T-helper 9 cell (primary cell): ENCODE measurements around the gene ENKUR.
"Not testable (repeated sequence)": the region's sequence is repeated elsewhere in the genome, so short reads cannot be mapped to it uniquely, and the experiment has no call there.

Experiments
- DNase-seq: peaks from one replicate; pipeline ENCODE4 v3.0.0-alpha.2; 2020

ENKUR gene

DNA sequence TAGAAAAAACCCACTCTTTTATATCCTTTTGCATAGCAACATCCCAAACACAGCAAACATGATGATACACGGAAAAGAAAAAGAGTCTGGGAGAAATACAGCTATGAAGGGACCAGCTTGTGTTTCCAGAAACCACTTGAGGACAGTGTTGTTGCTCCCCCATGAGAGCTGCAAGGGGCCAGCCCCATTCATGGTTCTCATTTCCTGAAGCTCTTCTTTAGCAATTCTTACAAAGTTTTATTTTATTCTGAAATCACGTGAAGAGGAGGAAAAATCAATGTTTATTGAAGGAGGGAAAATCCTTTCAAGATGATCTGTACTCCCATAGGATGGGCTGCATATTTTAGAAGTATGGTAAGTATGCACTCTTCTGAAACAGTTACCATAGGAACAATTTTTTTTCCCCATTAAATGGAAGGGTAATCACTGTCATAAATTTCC is 46.1 kb downstream of the ENKUR start:
- DNase-seq = no peak

DNA sequence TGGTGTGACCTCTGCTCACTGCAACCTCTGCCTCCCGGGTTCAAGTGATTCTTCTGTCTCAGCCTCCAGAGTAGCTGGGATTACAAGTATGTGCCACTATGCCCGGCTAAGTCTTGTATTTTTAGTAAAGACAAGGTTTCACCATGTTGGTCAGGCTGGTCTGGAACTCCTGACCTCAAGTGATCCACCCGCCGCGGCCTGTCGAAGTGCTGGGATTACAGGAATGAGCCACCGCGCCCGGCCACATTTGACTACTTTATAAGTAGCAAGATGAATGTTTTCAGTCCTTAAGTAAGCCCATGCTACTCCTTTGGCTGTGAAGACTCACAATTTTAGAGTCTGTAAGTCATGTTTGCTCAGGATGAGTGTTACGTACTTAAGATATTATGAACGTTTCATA is 47.0 kb downstream of the ENKUR start:
- not testable (repeated sequence) for DNase-seq

DNA sequence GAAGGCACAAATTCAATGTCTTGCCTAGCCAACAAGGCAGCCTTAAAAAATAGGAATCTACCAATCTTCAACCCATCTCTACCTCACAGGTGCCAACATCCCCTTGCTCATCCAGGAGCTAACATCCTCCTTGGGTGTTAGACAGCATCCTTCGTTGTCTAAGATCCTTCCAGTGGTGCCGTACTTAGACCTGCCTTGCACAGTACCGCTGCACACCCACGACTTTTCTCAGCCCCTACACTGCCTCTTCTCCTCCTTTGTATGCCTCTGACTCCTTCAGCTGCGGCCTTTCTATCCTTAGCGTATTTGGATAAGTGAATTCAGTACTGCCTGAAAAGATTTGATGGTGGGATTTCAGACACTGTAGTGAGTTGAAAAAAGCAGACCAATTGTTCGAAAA is 47.6 kb downstream of the ENKUR start:
- no peak for DNase-seq

DNA sequence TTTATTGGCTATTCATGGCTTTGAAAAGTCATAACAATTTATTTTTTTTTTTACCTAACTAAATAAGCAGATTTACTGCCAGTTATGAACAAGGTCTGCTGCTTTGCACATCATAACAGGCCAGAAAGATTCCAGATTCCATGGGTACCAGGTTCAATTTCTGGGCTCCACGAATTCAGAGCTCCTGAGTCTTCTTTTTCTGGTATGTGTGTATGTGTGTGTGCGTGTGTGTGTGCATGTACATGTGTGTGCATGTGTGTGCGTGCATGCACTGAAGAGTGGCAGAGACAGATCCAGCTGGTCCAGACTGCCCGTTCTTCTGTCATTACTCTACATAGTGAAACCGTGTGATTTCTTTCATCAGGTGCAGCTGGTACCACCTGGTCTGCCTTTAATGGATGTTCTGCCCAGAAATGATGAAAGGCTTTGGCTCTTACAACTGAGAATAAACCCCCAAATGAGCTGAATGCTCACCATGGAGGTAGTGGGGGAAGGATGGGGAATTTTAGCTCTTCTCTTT is 48.9 kb downstream of the ENKUR start:
- no peak for DNase-seq

DNA sequence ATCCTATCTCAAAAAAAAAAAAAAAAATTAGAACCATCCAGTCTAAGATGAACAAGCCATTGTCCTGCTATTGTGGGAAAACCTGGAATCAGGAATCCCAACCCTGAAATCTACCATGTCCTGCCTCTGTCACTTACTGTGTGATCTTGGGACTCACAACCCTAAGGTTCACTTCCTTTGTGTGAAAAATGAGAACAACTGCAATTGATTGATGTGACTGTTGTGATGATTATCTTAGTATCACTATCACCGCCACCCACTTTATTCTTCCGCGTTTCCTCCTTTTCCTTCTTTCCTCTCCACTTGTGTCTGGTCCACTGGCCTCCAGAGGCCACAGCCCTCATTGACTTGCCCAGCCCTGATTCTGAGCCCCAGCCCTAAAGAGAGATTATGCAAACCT is 50.9 kb downstream of the ENKUR start:
- no peak for DNase-seq

DNA sequence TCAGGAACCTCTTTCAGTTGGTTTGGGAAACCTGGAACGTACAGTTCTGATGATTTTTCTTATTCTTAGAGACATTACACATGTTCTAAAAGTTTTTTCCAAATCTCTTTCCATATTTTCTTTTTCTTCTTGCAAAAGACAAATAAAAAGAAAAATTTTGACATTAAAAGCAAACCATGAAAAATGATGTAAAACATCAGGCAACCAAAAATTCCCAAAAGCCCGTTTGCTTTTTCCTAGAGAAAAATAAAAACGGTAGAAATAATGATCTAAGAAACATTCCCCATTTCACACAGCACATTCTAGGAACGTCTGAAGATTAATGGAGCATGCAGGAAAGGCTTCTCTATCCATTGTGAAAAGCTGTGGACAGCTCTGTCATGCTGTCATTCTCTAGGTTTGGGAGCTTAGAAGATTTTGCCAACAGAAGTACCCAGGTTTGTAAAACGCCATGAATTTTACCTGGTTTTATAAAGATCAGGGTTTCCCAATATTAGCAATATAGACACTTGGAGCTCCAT is 52.4 kb downstream of the ENKUR start:
- no peak for DNase-seq

DNA sequence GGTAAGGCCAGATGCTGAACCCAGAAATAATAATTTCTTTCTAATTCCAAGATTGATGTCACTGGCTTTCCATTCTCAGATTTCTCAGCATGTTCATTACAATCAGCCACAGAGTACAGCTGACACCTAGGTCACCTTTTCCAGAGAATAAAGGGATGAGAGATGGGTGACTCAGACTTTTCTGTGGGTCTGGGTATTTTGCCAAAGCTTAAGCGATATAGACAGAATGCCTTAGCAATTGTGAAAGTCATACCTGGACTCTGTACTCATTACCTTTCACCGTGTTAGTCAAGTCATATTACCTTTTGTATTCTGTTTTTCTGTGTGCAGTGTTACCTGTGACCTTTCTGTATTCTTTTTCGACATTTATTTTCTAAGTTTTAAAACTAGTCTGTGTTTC is 53.0 kb downstream of the ENKUR start:
- DNase-seq = no peak

DNA sequence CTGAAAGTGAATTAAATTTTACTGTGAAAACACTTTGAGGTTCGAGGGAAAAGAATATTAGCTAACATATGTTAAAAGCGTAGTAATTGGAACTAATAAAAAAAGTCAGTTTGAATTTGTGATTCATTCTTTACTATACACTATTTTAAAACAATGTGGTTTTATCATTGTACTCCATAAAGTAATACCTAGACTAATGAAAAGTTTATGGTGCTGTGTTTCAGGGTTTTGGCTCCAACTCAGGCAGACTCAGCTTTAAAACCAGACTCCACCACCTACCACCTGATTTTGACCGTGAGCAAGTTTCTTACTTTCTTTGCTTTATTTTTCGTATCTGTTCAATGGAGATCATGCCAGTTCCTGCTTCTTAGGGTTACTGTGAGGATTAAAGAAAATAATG is 54.4 kb downstream of the ENKUR start:
- DNase-seq = no peak

DNA sequence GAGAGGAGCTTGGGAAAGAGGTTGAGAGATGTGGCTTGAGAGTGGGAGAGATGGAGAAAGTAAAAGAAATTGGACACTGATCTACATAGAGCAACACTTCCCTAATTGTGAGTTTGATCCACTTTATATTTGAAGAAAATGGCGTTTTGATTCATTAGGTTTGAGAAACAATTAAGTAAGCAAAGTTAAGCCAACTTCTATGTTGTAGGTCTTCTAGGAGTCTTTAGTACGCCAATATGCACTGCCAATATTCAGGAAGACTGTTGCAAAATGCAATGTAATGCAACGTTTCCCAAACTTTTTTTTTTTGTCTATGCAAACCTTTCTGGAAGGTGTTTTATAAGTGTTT is 56.6 kb downstream of the ENKUR start:
- no peak for DNase-seq

DNA sequence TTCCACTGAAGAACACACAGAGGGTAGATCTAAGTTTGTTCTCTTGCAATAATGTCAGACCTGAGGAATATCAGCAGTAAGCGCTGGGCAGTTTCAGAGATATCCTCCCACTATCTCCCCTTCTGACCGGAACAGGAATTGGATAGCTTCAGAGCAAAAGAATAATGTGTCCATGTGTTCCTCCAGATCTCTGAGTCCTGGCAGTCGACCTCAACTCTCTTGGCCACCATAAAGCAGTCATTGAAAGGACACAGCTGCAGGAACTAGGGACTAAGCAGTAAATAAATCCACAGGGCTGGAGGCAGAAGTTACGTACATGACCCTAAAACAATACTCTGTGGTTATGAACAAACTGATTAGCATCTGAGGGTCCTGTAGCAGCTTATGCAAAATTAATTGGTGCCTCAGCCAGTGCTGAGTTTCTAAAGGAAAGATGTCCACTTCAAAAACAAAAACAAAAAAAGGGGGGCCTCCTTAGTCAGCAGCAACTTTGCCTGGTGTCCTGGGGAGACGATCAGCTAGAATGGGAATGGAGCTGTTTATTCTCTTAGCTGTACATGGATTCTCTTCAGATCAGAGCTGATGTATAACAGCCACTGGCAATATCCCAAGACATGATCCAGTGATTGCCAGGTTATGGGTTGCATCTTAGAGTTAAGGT is 57.1 kb downstream of the ENKUR start:
- DNase-seq = no peak

DNA sequence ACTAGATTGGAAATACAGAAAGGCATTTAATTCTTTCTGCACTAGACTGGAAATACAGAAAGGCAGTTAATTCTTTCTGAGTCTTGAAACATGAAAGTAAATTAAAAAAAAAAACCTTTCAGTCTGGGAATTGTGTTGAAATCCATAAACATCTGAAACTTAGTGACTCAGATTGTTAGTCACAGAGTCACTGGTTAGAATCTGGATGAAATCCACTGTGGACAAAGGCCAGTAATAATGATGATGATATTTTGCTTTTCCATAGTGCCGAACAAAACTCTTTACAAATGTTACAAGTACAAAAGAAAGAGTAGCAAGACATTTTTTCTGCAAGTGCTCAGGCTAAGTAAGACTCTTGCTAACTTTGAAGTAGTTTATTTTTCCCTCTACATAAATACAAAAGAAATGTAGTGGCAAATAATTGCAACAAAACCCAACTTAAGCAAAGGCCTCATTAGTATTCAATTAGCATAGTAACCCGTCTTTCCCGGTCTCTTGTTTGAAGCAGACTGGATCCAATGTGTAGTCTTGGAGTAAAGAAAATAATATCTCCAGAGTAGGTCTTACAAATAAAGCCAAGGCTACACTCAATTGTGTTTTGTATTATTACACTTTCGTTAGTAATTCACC is 57.8 kb downstream of the ENKUR start:
- no peak for DNase-seq

DNA sequence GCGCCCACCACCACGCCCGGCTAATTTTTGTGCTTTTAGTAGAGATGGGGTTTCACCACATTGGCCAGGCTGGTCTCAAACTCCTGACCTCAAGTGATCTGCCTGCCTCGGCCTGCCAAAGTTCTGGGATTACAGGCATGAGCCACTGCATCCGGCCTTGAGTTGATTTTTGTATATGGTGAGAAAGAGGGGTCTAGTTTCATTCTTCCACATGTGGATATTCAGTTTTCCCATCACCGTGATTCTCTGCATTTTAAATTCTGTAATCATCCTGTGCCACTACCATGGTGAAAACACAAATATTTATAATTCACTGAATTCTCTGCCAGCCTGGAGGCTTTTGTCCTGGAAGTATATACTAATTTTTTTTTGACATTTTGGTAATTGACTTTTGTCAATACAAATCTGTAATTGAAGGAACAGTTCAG is 58.3 kb downstream of the ENKUR start:
- DNase-seq = not testable (repeated sequence)

DNA sequence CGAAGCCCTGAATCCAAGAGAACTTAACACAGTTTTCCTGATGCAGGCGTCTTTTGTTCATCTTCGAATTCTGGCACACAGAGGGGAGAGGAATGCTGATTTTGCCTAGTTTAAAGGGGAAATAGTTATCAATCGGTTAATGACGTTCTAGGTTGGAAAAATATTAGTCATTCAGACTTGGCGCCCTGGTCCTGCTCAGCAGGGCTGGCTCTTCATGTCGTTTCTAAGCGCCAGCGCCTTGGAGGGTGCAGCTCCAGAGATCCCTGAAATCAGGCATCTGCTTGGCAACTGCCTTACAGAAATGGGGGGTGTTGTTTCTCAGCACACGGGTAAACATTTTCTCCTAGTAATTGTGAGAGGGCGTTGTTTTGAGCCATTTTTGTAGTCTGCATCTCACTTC is 62.3 kb downstream of the ENKUR start:
- no peak for DNase-seq

DNA sequence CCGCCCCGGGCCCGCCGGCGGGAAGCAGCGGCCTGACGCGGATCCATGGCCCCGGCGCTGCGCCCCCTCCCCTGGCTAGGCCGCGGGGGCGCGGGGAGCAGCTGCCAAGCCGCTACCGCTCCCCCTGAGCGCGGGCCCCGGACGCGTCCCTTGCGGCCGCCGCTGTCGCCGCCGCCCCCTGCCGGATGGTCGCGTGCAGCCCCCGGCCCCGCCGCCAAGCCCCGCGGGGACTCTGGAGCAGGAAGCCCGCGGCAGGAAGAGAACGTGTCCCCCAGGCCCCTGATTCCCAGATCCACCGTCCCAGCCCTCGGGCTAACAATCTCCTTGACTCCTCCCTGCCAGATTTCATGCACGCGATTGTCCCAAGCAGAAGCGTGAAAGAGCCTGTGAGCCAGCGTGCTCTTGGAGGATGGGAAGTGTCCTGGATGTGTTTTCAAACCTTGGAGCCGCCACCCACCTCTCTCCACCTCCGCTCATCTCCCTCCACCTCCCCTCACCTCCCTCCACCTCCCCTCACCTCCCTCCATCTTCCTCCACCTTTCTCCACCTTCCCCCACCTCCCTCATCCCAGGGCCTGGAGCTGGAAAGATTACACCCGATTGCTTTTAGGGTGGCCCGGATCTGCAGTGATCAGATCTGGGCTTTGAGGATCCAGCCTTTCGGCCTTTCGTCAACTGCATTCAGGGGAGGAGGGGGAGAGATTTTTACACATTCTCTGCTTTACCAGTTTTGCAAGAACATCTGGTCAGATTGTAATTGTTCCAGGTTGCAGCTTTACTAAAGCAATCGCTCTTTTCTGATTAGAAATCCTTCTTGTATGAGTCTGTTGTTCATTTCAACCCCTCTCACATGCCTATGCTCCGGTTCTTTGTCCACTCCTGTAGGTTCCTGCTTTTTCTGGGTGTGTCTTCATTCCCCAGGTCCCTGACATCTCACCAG is 63.0 kb downstream of the ENKUR start:
- DNase-seq = peak; percentile 49

DNA sequence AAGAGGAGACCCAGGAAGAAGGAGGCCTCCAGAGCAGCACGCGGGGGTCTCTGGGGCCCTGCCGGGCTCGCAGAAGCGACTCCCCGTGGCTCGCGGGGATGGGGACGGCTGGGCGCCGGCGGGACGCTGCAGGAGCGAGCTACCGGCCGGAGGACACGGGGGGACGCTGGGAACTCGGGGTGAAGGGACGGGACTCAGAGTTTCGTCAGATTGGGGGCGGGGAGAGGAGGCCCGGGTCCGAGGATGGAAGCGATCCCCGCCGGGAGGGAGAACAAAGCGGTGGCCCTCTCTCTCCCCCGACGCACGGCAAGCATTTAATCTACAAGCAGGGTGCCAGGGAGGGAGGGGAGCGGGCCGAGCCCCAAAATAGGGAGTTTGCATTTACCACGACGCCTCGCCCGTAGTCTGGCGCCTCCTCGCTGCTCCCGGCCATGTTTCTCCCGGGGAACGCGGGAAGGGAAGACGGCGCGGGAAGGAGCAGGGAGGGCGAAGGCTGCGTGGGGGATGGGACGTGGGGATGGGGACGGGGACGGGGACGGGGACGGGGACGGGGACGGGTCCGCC is 63.7 kb downstream of the ENKUR start, which contains the start of gene PRTFDC1:
Gene PRTFDC1 (minus strand): TSS at position 464 of the 564 bp plus-strand sequence. CDS start 31 bp downstream, at position 433.
- DNase-seq = peak; percentile 17

DNA sequence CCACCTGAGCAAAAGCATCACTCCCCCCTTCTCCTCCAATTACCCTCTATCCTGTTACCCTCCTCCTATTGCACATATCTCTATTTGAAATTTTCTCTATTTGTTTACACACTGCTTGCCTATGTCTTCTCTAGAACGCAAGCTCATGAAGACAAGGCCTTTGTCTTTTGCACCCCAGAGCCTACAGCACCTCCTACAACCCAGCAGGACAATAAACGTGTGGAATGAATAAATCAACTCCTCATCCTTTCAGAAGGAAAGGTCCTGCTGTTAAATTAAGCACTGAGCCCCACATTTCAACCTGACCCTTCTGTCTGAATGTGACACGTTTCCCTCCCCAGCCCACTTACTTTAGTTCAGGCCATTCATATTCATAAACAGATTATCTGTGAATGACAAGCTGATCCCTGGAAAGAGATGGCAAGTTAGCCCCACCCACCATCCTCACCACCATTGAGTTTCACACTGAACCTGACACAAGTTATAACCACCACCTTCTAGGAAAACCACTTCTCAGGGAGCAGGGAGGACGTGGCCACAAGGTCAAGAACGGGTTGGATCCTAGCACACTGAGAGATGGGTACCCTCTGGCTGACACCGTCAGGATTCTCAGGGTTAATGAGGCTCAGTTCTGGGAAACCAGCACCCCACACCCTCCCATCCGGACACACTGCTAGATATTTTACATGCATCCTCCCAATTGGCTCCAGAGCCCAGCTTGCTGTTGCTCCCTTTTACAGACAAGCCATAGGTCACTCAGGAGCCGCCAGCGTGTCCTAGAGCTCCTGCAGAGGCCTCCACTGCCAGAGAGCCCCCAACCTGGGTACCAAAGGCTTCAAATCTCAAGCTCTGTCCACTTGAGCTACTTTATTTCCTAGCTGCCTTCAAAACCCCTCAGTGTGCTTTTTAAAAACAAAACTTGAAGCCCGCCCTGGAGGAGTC is 64.5 kb downstream of the ENKUR start:
- DNase-seq = no peak

DNA sequence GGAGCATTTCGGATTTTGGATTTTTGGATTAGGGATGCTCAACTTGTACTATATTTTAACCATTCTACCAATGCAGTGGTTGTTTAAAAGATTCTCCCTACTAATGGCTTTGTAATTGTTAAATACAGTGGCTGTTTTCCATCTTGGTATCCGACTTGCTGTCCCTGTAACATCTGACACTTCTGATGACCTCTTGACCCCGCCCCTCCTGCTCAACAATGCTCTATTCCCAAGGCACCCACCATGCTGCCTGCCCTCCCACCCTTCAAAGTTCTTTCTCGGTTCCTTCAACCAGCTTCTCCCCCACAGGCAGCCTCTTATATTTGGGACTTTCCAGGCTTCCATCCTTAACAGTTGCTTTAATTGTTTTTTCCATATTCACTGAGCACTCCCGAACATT is 65.5 kb downstream of the ENKUR start:
- no peak for DNase-seq

DNA sequence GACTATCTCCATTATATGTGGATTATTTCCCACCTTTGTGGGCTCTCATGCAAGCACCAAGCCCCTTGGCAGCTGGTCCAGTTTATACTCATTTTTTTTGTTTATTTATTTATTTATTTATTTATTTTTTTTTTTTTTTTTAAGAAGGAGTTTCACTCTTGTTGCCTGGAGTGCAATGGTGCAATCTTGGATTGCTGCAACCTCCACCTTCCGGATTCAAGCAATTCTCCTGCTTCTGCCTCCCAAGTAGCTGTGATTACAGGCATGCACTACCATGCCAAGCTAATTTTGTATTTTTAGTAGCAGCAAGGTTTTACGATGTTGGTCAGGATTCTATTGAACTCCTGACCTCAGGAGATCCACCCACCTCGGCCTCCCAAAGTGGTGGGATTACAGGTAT is 66.3 kb downstream of the ENKUR start:
- DNase-seq = no peak

DNA sequence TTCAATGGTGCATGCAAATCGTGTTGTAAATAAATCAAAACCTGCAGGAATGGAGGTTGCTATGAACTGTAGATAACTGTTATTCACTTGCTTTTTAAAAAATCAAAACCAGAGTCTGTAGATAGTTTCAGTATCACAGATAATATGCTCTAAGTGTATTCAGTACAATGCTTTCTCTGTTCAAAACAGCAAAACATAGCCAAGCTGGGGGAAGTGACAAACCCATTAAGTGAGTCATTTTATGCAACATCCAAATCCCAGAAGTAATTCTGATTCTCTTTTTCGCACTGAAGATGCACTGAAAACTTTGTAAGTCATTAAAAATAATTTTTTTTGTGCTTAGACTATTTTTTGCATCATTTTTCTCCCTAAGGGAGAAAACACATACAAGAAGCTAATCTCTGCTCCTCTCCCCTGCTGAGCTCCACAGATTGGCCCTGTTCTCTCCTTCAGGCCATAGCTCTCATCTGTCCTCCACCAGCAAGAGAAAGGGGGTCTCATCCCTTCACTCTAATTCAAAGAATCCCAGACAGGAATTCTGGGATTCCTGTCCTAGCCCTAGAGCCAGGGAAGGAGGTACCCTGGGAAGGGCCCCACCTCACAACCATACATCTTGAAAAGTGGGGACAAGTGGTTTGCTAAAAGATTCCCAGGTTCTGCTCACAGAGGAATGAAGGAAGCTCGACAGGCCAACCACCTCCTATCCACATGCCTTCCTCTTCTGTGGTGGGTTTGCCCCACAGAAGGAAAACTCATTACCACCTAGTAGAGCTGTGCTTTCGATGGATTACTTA is 68.5 kb downstream of the ENKUR start:
- DNase-seq = no peak

DNA sequence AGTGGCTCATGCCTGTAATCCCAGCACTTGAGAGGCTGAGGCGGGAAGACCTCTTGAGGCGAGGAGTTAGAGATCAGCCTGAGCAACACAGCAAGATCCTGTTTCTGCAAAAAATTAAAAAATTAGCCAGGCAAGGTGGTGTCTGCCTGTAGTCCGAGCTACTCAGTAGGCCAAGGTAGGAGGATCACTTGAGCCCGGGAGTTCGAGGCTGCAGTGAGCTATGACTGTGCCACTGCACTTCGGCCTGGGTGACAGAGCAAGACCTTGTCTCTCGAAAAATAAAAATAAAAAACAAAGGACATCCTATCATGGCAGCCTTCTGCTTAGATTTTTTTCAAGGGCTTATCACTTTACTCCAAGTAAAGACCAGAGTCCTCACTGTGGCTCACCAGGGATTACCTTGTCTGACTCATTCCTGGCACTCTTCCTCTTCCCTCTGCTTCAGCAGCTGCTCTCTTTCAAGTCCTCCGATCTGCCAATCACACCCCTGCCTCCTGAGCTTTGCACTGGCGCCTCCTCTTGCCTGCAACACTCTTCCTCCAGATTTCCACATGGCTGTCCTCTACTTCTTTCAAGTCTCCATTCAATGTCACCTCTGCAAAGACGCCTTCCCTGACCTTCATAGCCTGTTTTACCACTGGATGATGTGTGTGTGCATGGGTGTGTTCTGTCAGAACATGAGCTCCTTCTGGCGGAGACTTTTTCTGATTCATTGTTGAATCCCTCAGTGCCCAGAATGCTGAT is 71.3 kb downstream of the ENKUR start:
- no peak for DNase-seq
